ENCODE results near the gene AGBL5.

The AGBL5 gene

DNA sequence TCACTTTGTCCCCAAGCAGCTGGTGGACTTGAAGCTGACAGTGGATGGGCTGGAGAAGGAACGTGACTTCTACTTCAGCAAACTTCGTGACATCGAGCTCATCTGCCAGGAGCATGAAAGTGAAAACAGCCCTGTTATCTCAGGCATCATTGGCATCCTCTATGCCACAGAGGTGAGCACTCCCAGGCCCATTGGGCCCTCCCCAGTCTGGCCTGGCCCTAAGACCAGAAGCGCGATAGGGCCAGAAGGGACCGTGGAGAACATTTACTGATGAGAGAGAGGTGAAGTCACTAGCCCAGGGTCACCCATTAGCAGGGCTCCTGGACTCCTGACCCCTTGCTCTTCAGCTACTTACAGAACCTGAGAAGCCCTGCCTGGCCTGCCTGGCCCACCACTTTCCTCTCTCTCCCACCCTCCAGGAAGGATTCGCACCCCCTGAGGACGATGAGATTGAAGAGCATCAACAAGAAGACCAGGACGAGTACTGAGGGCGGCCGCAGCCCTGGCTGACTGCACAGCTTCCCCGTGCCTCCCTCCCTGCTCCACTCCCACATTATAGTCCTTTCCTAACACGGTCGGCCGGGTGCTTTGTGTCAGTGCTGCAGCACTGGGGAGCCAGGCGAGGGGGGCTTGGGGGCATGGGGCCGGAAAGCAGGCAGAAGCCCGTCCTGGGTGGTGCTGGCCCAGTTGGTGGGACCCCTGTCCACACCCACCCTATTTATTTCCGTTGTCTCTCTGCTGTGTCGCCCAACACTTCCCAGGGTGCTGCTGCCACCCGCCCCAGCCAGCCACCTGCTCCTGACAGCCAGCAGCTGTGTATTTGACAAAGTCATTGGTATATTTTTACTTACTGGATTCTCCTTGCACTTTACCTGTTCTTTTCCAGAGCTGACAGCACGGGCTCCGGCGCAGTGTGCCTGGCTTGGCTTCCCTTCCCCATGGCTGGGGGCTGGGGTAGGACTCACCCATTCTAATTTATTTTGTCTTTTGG lies 25.3 kb upstream of the AGBL5 start:
- no peak for DNase-seq (ENCODE audit: low read depth, low spot score)
- TF ChIP-seq CTCF (IDR thresholded peaks at IDR 0.05; ENCODE audit: insufficient read depth, low read length, missing control alignments), result no peak
- ChIA-PET POLR2A (no interaction called here), CTCF (interaction anchor here (1.1 to 6.4 kb wide), 4 partner anchors 9 to 180 kb away, joined by 3 to 46 read pairs (median 20); no protein-coding TSS in a partner anchor)
- H3K4me3 ChIP-seq (ENCODE audit: low read depth, low read length), result no peak overlapping the region

- no peak overlapping the region for H3K4me3 ChIP-seq (ENCODE audit: low read depth, low read length)
- ChIA-PET POLR2A (interaction anchor here (0.5 to 1.2 kb wide), 3 partner anchors 11 to 324 kb away, joined by 3 read pairs; no protein-coding TSS in a partner anchor), CTCF (interaction anchor here (5.1 to 6.4 kb wide), 2 partner anchors 10 to 65 kb away, joined by 37 to 46 read pairs; no protein-coding TSS in a partner anchor)
- TF ChIP-seq CTCF (IDR thresholded peaks at IDR 0.05; ENCODE audit: insufficient read depth, low read length, missing control alignments), result no peak
- DNase-seq (ENCODE audit: low read depth, low spot score), result no peak
Observed at GRCh38 chr2:27027211-27027651, 24.2 kb upstream of the AGBL5 start.

DNA sequence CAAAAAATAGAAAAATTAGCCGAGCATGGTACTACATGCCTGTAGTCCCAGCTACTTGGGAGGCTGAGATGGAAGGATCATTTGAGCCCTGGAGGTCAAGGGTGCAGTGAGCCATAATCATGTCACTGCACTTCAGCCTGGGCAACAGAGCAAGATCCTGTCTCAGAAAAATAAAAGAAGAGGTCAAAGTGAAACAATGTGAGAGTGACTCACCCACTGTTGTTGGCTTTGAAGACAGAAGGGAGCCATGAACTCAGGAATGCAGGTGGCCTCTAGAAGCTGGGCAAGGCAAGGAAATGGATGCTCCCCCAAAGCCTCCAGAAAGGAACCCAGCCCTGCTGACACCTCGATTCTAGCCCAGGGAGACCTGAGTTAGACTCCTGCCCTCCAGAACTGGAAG lies 22.4 kb upstream of the AGBL5 start:
- H3K4me3 ChIP-seq (ENCODE audit: low read depth, low read length), result no peak overlapping the region
- POLR2A ChIA-PET, result no interaction called here
- TF ChIP-seq CTCF (IDR thresholded peaks at IDR 0.05; ENCODE audit: insufficient read depth, low read length, missing control alignments), result no peak
- DNase-seq (ENCODE audit: low read depth, low spot score), result no peak
- CTCF ChIA-PET, result interaction anchor here (1.0 to 5.1 kb wide), 7 partner anchors 12 to 186 kb away, joined by 3 to 37 read pairs (median 3); no protein-coding TSS in a partner anchor

DNA sequence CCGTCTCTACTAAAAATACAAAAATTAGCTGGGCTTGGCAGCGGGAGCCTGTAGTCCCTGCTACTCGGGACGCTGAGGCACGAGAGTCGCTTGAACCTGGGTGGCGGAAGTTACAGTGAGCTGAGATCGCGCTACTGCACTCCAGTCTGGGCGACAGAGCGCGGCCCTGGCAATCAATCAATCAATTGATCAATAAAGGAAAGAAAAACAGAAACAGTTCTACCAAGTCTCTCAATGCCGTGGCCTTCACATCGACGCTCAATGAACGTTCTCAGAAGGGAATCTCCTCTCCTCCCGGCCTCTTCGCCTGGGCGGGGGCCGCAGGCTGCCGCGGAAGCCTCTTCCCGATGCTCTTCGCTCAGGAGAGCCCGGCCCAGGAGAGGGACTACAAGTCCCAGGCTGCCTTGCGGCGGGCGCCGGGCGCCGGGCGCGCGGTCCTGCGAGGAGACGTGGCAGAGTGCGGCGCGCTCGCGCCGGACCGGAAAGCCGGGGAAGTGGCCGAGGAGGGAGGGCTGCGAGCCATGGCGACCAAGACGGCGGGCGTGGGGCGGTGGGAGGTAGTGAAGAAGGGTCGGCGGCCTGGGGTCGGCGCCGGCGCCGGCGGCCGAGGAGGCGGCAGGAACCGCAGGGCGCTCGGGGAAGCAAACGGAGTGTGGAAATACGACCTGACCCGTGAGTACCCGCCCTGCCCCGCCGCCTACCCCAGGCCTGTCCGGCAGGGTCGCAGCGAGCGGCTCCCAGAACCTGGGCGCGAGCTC lies 18.8 kb upstream of the AGBL5 start, which contains the start of gene TMEM214:
TMEM214 (plus strand) TSS at position 471 of the 758 bp plus-strand sequence; CDS start at position 522, 51 bp downstream.
- no peak for DNase-seq (ENCODE audit: low read depth, low spot score)
- POLR2A ChIA-PET, result interaction anchor here (1.6 to 3.2 kb wide), 3 partner anchors 12 to 39 kb away, joined by 3 to 24 read pairs (median 7); partner anchors contain the start of genes AGBL5 and OST4
- CTCF ChIA-PET, result interaction anchor here (0.7 to 3.4 kb wide), 12 partner anchors 9 to 248 kb away, joined by 3 to 16 read pairs (median 4); no protein-coding TSS in a partner anchor
- TF ChIP-seq CTCF (IDR thresholded peaks at IDR 0.05; ENCODE audit: insufficient read depth, low read length, missing control alignments), result no peak
- H3K4me3 ChIP-seq (ENCODE audit: low read depth, low read length), result peak within 1 kb of the TSS; percentile 99

DNA sequence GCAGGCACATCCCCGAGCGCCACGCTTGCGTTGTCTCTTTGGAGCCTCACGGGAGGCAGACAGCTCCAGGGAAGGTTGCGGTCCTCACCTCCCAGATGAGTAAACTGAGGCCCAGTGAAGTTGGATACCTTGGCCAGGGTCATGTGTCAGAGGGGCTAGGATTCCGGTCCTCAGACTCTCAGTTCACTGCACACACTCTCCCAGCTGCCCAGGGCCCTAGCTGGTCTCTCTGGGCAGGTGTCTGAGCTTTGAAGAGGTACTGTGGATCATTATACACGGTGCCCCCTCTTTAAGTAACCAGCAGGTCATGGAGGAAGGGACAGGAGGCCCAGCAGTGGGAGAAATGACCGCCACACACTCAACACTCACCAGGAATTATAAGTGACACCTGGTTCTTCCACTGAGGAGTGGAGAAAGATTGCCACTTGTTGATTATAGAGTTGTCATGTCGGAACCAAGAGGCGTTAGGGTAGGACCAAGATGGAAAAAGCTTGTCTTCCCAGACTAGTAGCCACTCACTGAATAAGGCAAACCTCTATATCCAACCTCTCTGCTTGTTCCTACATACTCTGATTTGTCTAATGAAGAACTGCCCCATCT lies 18.1 kb upstream of the AGBL5 start:
- no peak for TF ChIP-seq CTCF (IDR thresholded peaks at IDR 0.05; ENCODE audit: insufficient read depth, low read length, missing control alignments)
- ChIA-PET POLR2A (interaction anchor here (1.1 to 3.2 kb wide), 4 partner anchors 12 to 48 kb away, joined by 3 to 24 read pairs (median 5); partner anchors contain the start of genes AGBL5 and OST4), CTCF (interaction anchor here (0.7 to 3.4 kb wide), 12 partner anchors 8 to 247 kb away, joined by 3 to 16 read pairs (median 4); no protein-coding TSS in a partner anchor)
- DNase-seq (ENCODE audit: low read depth, low spot score), result no peak
- H3K4me3 ChIP-seq (ENCODE audit: low read depth, low read length), result peak overlapping the region; percentile 99

Data from AG04449 (cell line).